NCI-H146 treated with DMSO at 0.1 percent for 48 hours (cell line): ENCODE results near the gene UBXN11.
A peak's percentile ranks its signal among the peaks of the same experiment; 100 is the strongest.

ENCODE experiments used
- DNase-seq: peaks from one replicate; lab custom pipeline; 2025; ENCODE audit not compliant: unreplicated experiment; lab: John Stamatoyannopoulos, UW

The UBXN11 gene

GRCh38 chr1:26306290-26307229, at the start of gene UBXN11:
TSS of gene UBXN11 (minus strand) at chr1:26306636. CDS start at chr1:26302883, 3,753 bp downstream.
- peak; percentile 93 for DNase-seq

GRCh38 chr1:26356106-26356505, 49.7 kb upstream of the UBXN11 start:
- DNase-seq = no peak

- DNase-seq = no peak
Observed at GRCh38 chr1:26354972-26355371, 48.5 kb upstream of the UBXN11 start.

- no peak for DNase-seq
Observed at GRCh38 chr1:26353976-26354820, 47.8 kb upstream of the UBXN11 start, which contains the start of gene CRYBG2. TSS of gene CRYBG2 (minus strand) at chr1:26354130. CDS start at chr1:26346657, 7,473 bp downstream.

GRCh38 chr1:26353210-26353859, 46.9 kb upstream of the UBXN11 start:
- no peak for DNase-seq

- DNase-seq = no peak
Observed at GRCh38 chr1:26352338-26352679, 45.9 kb upstream of the UBXN11 start.

- DNase-seq = no peak
Observed at GRCh38 chr1:26351590-26352337, 45.3 kb upstream of the UBXN11 start.

GRCh38 chr1:26350701-26351589, 44.5 kb upstream of the UBXN11 start:
- DNase-seq = no peak

- no peak for DNase-seq
Observed at GRCh38 chr1:26350343-26350700, 43.9 kb upstream of the UBXN11 start.

- no peak for DNase-seq
Observed at GRCh38 chr1:26349877-26350244, 43.4 kb upstream of the UBXN11 start.

GRCh38 chr1:26349188-26349876, 42.9 kb upstream of the UBXN11 start:
- no peak for DNase-seq

- no peak for DNase-seq
Observed at GRCh38 chr1:26346274-26347033, 40.0 kb upstream of the UBXN11 start.

- DNase-seq = no peak
Observed at GRCh38 chr1:26345718-26346117, 39.3 kb upstream of the UBXN11 start.

GRCh38 chr1:26344147-26344920, 37.9 kb upstream of the UBXN11 start:
- DNase-seq = no peak

GRCh38 chr1:26340047-26340481, 33.6 kb upstream of the UBXN11 start:
- DNase-seq = no peak

- DNase-seq = no peak
Observed at GRCh38 chr1:26338670-26339069, 32.2 kb upstream of the UBXN11 start.

GRCh38 chr1:26337625-26338024, 31.2 kb upstream of the UBXN11 start:
- DNase-seq = no peak

GRCh38 chr1:26337206-26337535, 30.7 kb upstream of the UBXN11 start:
- no peak for DNase-seq
